Gastrocnemius medialis (tissue), 4 donors: Measurements from ENCODE around the gene SNX14. TPM values are rescaled to one million over a fixed set of nuclear protein-coding genes. Genes with fewer than 3 reads are reported as not detected.
A peak's percentile ranks its signal among the peaks of the same experiment; 100 is the strongest.

Source experiments
- ATAC-seq, 2 donors: fragments of 150-250 bp; one replicate each; pipeline ENCODE4 v1.9.1; 2016
- DNase-seq, 2 donors: peaks; one replicate each; pipeline ENCODE4 v3.0.0-alpha.2; 2019
- H3K27ac ChIP-seq, 4 donors: fragments of 200-600 bp; sonication (generic); 1 replicate in 1 of 4; 2 replicates in 3 of 4; pipeline ENCODE4 v1.5.1; 2016 to 2018; ENCODE audit warnings: mild to moderate bottlenecking in 2 of 4, moderate library complexity in 1 of 4
- H3K27me3 ChIP-seq, 3 donors: fragments of 200-600 bp; sonication (generic) in 2 of 3; 1 replicate in 1 of 3; 2 replicates in 2 of 3; pipeline versions ENCODE4 v1.5.1 to v1.6.0; 2016 to 2019; ENCODE audit warnings: mild to moderate bottlenecking in 1 of 3, moderate library complexity in 1 of 3
- H3K36me3 ChIP-seq, 2 donors: fragments of 200-600 bp; sonication (generic) in 1 of 2; one replicate each; pipeline ENCODE4 v1.5.1; 2017 to 2018
- H3K4me1 ChIP-seq, 2 donors: fragments of 200-600 bp; sonication (generic) in 1 of 2; one replicate each; pipeline ENCODE4 v1.5.1; 2016 to 2017; ENCODE audit warnings: mild to moderate bottlenecking in 2 of 2
- H3K4me3 ChIP-seq, 4 donors: fragments of 200-600 bp; sonication (generic) in 3 of 4; 1 replicate in 1 of 4; 2 replicates in 3 of 4; pipeline ENCODE4 v1.5.1; 2016 to 2019; ENCODE audit warnings: mild to moderate bottlenecking in 2 of 4
- H3K9me3 ChIP-seq, 3 donors: fragments of 200-600 bp; sonication (generic) in 2 of 3; 1 replicate in 1 of 3; 2 replicates in 2 of 3; pipeline ENCODE4 v1.5.1; 2016 to 2019
- CTCF ChIP-seq, 5 experiments: fragments of 450-650 bp in 3 of 5; fragments of 200-600 bp in 2 of 5; sonication (generic) in 2 of 5; IDR thresholded peaks in 4 of 5; conservative IDR thresholded peaks in 1 of 5; 1 replicate in 4 of 5; 2 replicates in 1 of 5; pipeline ENCODE4 v1.5.1; 2016 to 2019; ENCODE audit warnings: antibody characterized with exemption in 5 of 5, mild to moderate bottlenecking in 3 of 5, moderate library complexity in 3 of 5
- POLR2A ChIP-seq, 2 donors: fragments of 450-650 bp; IDR thresholded peaks; one replicate each; pipeline ENCODE4 v1.6.1; 2017; ENCODE audit warnings: antibody characterized with exemption in 2 of 2, mild to moderate bottlenecking in 2 of 2, moderate library complexity in 2 of 2
- in situ Hi-C, 4 donors: fragments of 200-750 bp; cut with MboI; loops; one replicate each; pipeline versions ENCODE4 v1.15.0 to v1.8.0; 2017; ENCODE audit warnings: low sequenced_read_pairs in 4 of 4
- intact Hi-C: fragments of 100-400 bp; cut with DNase I; formaldehyde crosslinking; loops from one replicate; pipeline ENCODE4 v1.15.1; 2023; ENCODE audit warnings: low total_unique reads
- total RNA-seq, 4 donors: library from RNA; depleted of rRNA; stranded (reverse); fragments of >200 nt; gene quantifications; one replicate each; pipeline versions ENCODE4 v1.1.0 to v1.2.3, GENCODE V29; 2016

Gene SNX14
- total RNA-seq, 4 donors from 2014 or later = 16.0 to 38.5 (median 24.7) TPM

GRCh38 chr6:85610182-85610895, 16.7 kb upstream of the SNX14 start:
- intact Hi-C loops = no loop called here
- no peak for ATAC-seq
- in situ Hi-C loops = no loop called here
- TF ChIP-seq CTCF (IDR thresholded peaks at IDR 0.05 in 4 of 5, conservative IDR thresholded peaks at IDR 0.05 in 1 of 5) = no peak
- TF ChIP-seq POLR2A (IDR thresholded peaks at IDR 0.05) = no peak
- Histone ChIP-seq H3K27ac (no peak overlapping the region), H3K4me1 (peaks cover 0 to 7% of the 10 kb centered on the region in 2 donors), H3K27me3 (no peaks in the 10 kb centered on the region), H3K9me3 (no peaks in the 10 kb centered on the region), H3K36me3 (peaks cover 2 to 61% of the 10 kb centered on the region in 2 donors), H3K4me3 (no peak overlapping the region)
- DNase-seq = no peak

- ATAC-seq = no peak
- intact Hi-C loops = no loop called here
- DNase-seq = no peak
- in situ Hi-C loops = no loop called here
- no peak overlapping the region for H3K27ac ChIP-seq
- no peaks in the 10 kb centered on the region for H3K9me3 ChIP-seq
- no peak for TF ChIP-seq POLR2A (IDR thresholded peaks at IDR 0.05)
- no peak for TF ChIP-seq CTCF (IDR thresholded peaks at IDR 0.05 in 4 of 5, conservative IDR thresholded peaks at IDR 0.05 in 1 of 5)
- no peak overlapping the region for H3K4me3 ChIP-seq
- H3K4me1 ChIP-seq = peaks cover 0 to 7% of the 10 kb centered on the region in 2 donors
- H3K36me3 ChIP-seq = peaks cover 0 to 8% of the 10 kb centered on the region in 2 donors
- H3K27me3 ChIP-seq = no peaks in the 10 kb centered on the region
Observed at GRCh38 chr6:85602100-85602499, 8.4 kb upstream of the SNX14 start.

- intact Hi-C loops (no loop called here), in situ Hi-C loops (no loop called here)
- no peaks in the 10 kb centered on the region for H3K4me1 ChIP-seq
- no peaks in the 10 kb centered on the region for H3K9me3 ChIP-seq
- H3K27me3 ChIP-seq = no peaks in the 10 kb centered on the region
- no peak overlapping the region for H3K4me3 ChIP-seq
- DNase-seq = no peak
- TF ChIP-seq CTCF (IDR thresholded peaks at IDR 0.05 in 4 of 5, conservative IDR thresholded peaks at IDR 0.05 in 1 of 5) (no peak), POLR2A (IDR thresholded peaks at IDR 0.05) (no peak)
- no peak overlapping the region for H3K27ac ChIP-seq
- ATAC-seq = no peak
- H3K36me3 ChIP-seq = no peaks in the 10 kb centered on the region
Observed at GRCh38 chr6:85600713-85601313, 7.2 kb upstream of the SNX14 start.

- peak; percentile 13 for ATAC-seq
- Histone ChIP-seq H3K27me3 (no peaks in the 10 kb centered on the region), H3K27ac (peak overlapping the region; percentile 93 to 95 (median 94)), H3K4me3 (peak overlapping the region; percentile 80 to 97 (median 84)), H3K9me3 (no peaks in the 10 kb centered on the region), H3K4me1 (peaks cover 18 to 28% of the 10 kb centered on the region in 2 donors), H3K36me3 (no peaks in the 10 kb centered on the region)
- intact Hi-C loops (loop anchor here (1.0 kb wide), 2 partner anchors 49 to 84 kb away; no protein-coding TSS in a partner anchor), in situ Hi-C loops (loop anchor here in 3 of 4 donors (5.0 to 10.0 kb wide), 2 partner anchors 48 to 80 kb away; partner anchors contain the start of gene SYNCRIP (in 1 of the 3))
- TF ChIP-seq POLR2A (IDR thresholded peaks at IDR 0.05) (no peak), CTCF (IDR thresholded peaks at IDR 0.05 in 4 of 5, conservative IDR thresholded peaks at IDR 0.05 in 1 of 5) (no peak)
- no peak for DNase-seq
Observed at GRCh38 chr6:85594197-85594930, 706 bp upstream of the SNX14 start.
